ENCODE measurements around the gene BCL7C.

BCL7C gene

GRCh38 chr16:30925632-30925987 lies 31.7 kb upstream of the BCL7C start:
- DNase-seq (ENCODE audit: low read depth): no peak
- H3K4me3 ChIP-seq (ENCODE audit: low read length): no peak overlapping the region; the same call in 1 of the 2 replicates
- TF ChIP-seq CTCF (conservative IDR thresholded peaks at IDR 0.05; ENCODE audit: low read length): no peak

GRCh38 chr16:30924913-30925631 lies 31.2 kb upstream of the BCL7C start:
- DNase-seq (ENCODE audit: low read depth): no peak
- H3K4me3 ChIP-seq (ENCODE audit: low read length): peak overlapping the region; percentile 79
- TF ChIP-seq CTCF (conservative IDR thresholded peaks at IDR 0.05; ENCODE audit: low read length): no peak

GRCh38 chr16:30924076-30924912 lies 30.4 kb upstream of the BCL7C start:
- TF ChIP-seq CTCF (conservative IDR thresholded peaks at IDR 0.05; ENCODE audit: low read length): no peak
- peak overlapping the region; percentile 79 for H3K4me3 ChIP-seq (ENCODE audit: low read length)
- DNase-seq (ENCODE audit: low read depth): no peak

GRCh38 chr16:30923554-30924075 lies 29.7 kb upstream of the BCL7C start, which contains the start of gene FBXL19:
Gene FBXL19, plus strand, starts transcription at chr16:30923572. Its CDS starts 2,183 bp downstream, at chr16:30925755.
- peak within 1 kb of the TSS; percentile 98 for H3K4me3 ChIP-seq (ENCODE audit: low read length)
- no peak for TF ChIP-seq CTCF (conservative IDR thresholded peaks at IDR 0.05; ENCODE audit: low read length)
- no peak for DNase-seq (ENCODE audit: low read depth)

GRCh38 chr16:30922960-30923535 lies 29.2 kb upstream of the BCL7C start:
- peak overlapping the region; percentile 98 for H3K4me3 ChIP-seq (ENCODE audit: low read length)
- peak; percentile 100 for DNase-seq (ENCODE audit: low read depth)
- no peak for TF ChIP-seq CTCF (conservative IDR thresholded peaks at IDR 0.05; ENCODE audit: low read length)

GRCh38 chr16:30922420-30922959 lies 28.6 kb upstream of the BCL7C start:
- no peak for TF ChIP-seq CTCF (conservative IDR thresholded peaks at IDR 0.05; ENCODE audit: low read length)
- peak; percentile 100 for DNase-seq (ENCODE audit: low read depth)
- peak overlapping the region; percentile 98 for H3K4me3 ChIP-seq (ENCODE audit: low read length)
